ENCODE measurements around the gene MX2. TPM values are rescaled to one million over a fixed set of nuclear protein-coding genes. Genes with fewer than 3 reads are reported as not detected.

The MX2 gene
- total RNA-seq, 1 donor from 2014 or later = 5.4 TPM

GRCh38 chr21:41428847-41429246, 67.0 kb downstream of the MX2 start:
- Mint-ChIP-seq H3K9me3 (ENCODE audit: unreplicated experiment) (no peaks in the 10 kb centered on the region), H3K4me3 (ENCODE audit: unreplicated experiment) (no peak overlapping the region), H3K27me3 (ENCODE audit: unreplicated experiment) (peaks cover 11% of the 10 kb centered on the region), H3K27ac (ENCODE audit: unreplicated experiment) (no peak overlapping the region), H3K36me3 (ENCODE audit: low read depth, unreplicated experiment) (no peaks in the 10 kb centered on the region), H3K4me1 (ENCODE audit: unreplicated experiment) (no peaks in the 10 kb centered on the region)
- TF ChIP-seq CTCF (IDR thresholded peaks at IDR 0.05; ENCODE audit: unreplicated experiment) = no peak
- DNase-seq (ENCODE audit: low spot score) = no peak

DNA sequence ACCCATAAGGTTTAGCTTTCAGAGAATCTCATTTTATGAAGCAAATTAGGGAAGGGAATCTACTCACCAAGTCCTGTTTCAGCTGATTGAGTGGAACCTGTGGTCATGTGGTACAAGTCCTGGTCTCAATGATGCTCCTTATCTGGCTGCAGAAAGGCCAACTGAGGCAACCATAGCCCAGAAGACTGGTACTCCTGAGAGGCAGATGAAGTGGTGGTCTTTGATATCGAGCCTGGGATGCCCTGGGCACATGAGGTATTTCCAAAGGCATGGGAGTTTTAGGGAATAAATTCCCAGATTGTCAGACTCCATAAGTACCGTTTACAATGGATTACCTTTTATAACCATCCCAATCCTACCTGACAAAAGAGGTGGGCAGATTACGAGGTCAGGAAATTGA, 67.5 kb downstream of the MX2 start:
- TF ChIP-seq CTCF (IDR thresholded peaks at IDR 0.05; ENCODE audit: unreplicated experiment) = no peak
- H3K27me3 Mint-ChIP-seq (ENCODE audit: unreplicated experiment) = peaks cover 11% of the 10 kb centered on the region
- no peak overlapping the region for H3K4me3 Mint-ChIP-seq (ENCODE audit: unreplicated experiment)
- no peak overlapping the region for H3K27ac Mint-ChIP-seq (ENCODE audit: unreplicated experiment)
- no peaks in the 10 kb centered on the region for H3K4me1 Mint-ChIP-seq (ENCODE audit: unreplicated experiment)
- DNase-seq (ENCODE audit: low spot score) = no peak
- H3K36me3 Mint-ChIP-seq (ENCODE audit: low read depth, unreplicated experiment) = no peaks in the 10 kb centered on the region
- H3K9me3 Mint-ChIP-seq (ENCODE audit: unreplicated experiment) = no peaks in the 10 kb centered on the region

DNA sequence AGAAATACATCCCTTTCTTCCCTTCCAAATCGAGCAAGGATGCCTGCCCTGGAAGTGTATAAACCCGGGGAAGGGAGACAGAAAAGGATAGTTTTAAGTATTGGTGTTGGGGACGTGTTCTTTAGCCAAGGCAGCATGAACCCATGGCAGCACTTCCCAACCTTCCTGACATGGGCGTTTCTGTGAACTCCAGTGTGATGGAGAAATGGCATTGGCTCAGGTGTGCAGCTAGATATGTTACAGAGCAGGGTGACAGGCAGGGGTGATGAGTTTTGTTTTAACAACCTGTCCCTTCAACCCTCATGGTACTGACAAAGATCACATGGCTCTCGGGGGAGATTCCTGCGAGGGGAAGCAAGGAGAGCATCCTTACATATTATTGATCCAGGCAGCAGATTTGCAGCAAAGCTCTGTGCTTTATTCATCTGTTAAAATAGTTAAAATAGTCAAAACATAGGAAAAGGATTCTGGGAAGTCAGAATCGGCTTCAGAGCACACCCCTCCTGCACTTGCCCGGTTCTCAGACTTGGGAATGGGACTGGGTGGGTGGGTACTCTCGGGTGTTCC, 68.2 kb downstream of the MX2 start:
- no peak for TF ChIP-seq CTCF (IDR thresholded peaks at IDR 0.05; ENCODE audit: unreplicated experiment)
- no peaks in the 10 kb centered on the region for H3K36me3 Mint-ChIP-seq (ENCODE audit: low read depth, unreplicated experiment)
- peaks cover 10% of the 10 kb centered on the region for H3K27me3 Mint-ChIP-seq (ENCODE audit: unreplicated experiment)
- H3K4me1 Mint-ChIP-seq (ENCODE audit: unreplicated experiment) = no peaks in the 10 kb centered on the region
- no peak overlapping the region for H3K27ac Mint-ChIP-seq (ENCODE audit: unreplicated experiment)
- no peaks in the 10 kb centered on the region for H3K9me3 Mint-ChIP-seq (ENCODE audit: unreplicated experiment)
- DNase-seq (ENCODE audit: low spot score) = no peak
- no peak overlapping the region for H3K4me3 Mint-ChIP-seq (ENCODE audit: unreplicated experiment)

- peaks cover 6% of the 10 kb centered on the region for H3K36me3 Mint-ChIP-seq (ENCODE audit: low read depth, unreplicated experiment)
- H3K27me3 Mint-ChIP-seq (ENCODE audit: unreplicated experiment) = peaks cover 8% of the 10 kb centered on the region
- no peak overlapping the region for H3K27ac Mint-ChIP-seq (ENCODE audit: unreplicated experiment)
- no peaks in the 10 kb centered on the region for H3K9me3 Mint-ChIP-seq (ENCODE audit: unreplicated experiment)
- no peak overlapping the region for H3K4me3 Mint-ChIP-seq (ENCODE audit: unreplicated experiment)
- H3K4me1 Mint-ChIP-seq (ENCODE audit: unreplicated experiment) = no peaks in the 10 kb centered on the region
- DNase-seq (ENCODE audit: low spot score) = no peak
- TF ChIP-seq CTCF (IDR thresholded peaks at IDR 0.05; ENCODE audit: unreplicated experiment) = no peak
Observed at GRCh38 chr21:41431788-41432548, 70.1 kb downstream of the MX2 start.

All from endothelial cell (in vitro differentiated cells).